Stomach (tissue), 4 donors: Measurements from ENCODE around the gene RGS8.

Experiments
- CTCF ChIP-seq, 7 experiments: fragments of 450-650 bp in 4 of 7; fragments of 200-600 bp in 3 of 7; sonication (generic) in 3 of 7; IDR thresholded peaks; one replicate each; pipeline ENCODE4 v1.5.1; 2016 to 2019; ENCODE audit warnings: antibody characterized with exemption in 7 of 7, control low read depth in 2 of 7, mild to moderate bottlenecking in 1 of 7
- EP300 ChIP-seq: sonication (generic); formaldehyde crosslinking; IDR thresholded peaks from one replicate; pipeline ENCODE4 v1.6.1; 2017; ENCODE audit warnings: antibody characterized with exemption
- POLR2A ChIP-seq, 4 donors: fragments of 450-650 bp; IDR thresholded peaks; one replicate each; pipeline ENCODE4 v1.6.1; 2016; ENCODE audit warnings: antibody characterized with exemption in 4 of 4, control low read depth in 2 of 4, mild to moderate bottlenecking in 1 of 4, moderate library complexity in 1 of 4
- POLR2AphosphoS5 ChIP-seq, 3 donors: sonication (generic); formaldehyde crosslinking; IDR thresholded peaks; one replicate each; pipeline ENCODE4 v1.6.1; 2016; ENCODE audit warnings: antibody characterized with exemption in 3 of 3

- TF ChIP-seq EP300 (no peak), POLR2AphosphoS5 (IDR thresholded peaks at IDR 0.05) (no peak), CTCF (IDR thresholded peaks at IDR 0.05) (no peak), POLR2A (IDR thresholded peaks at IDR 0.05) (no peak)
Measured at GRCh38 chr1:182635871-182636270, 48.5 kb downstream of the RGS8 start.
